ENCODE data around the gene DUS1L.

Gene DUS1L

DNA sequence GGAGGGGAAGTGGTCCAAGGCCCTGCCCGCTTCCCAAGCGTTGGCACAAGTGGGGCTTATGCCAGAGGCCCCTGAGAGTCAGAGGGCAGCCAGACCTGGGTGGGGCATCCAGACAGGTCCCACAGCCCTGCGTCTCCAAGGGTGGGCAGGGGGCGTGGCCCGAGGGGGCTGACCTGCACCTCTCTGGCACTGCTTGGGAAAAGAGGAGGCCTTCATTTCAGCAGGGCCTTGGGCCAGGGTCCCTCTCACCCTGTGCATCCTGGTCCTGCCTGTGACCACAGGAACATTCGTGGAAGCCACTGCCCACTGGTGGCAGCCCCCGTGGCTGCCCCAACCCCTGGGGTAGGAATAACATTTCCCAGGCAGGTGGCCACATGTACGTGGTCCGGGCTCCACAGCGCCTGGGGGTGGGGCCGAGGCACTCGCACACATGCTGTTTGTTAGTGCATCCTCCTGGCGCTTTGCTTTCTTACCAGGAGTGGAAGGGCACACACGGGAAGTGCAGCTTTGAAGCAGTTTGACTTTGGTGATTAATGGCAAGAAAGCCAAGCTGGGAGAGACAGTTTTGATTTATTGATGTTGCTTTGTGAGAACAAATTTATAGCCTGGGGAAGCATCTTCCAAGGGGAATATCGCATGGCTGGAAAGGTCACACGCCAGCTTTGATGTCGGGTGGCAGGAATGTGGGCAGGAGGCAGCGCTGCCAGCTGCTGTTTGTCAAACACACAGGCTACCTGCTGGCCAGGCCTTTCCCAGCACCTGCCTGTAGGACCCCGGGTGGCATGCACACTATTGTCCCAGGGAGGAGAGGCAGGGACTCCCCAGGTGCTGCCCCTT, 47.2 kb downstream of the DUS1L start:
- no peak overlapping the region for H3K4me3 ChIP-seq (ENCODE audit: low read depth, low read length)
- no peak for DNase-seq (ENCODE audit: low read depth)
- no peak for TF ChIP-seq CTCF (IDR thresholded peaks at IDR 0.05; ENCODE audit: insufficient read depth, low read depth, low read length, missing control alignments)

DNA sequence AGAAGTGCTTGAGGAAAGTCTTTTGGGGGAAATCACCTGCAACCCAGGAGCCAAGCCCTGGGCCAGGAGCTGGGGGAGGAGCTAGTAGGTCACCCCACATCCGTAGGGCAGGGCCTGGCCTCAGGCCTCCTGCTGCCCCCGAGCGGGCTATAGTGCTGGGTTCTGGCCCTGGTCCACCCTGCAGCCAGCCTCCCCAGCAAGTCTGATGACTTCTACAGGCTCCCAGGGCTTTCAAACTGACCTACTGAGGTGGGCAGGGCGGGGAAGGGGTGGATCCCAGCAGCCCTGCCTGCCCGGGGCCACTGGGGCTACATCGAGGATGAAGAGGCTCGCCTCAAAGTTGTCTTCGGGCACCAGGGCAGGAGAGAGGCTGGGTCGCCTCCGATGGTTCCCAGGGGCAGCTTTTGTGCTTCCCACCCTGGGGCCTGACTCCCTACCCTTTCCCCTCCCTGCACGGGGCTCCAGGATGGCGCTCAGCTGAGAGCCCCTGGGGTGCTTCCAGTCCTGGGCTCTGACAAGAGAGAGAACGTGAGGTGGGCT, 47.9 kb downstream of the DUS1L start:
- H3K4me3 ChIP-seq (ENCODE audit: low read depth, low read length), result no peak overlapping the region
- no peak for DNase-seq (ENCODE audit: low read depth)
- TF ChIP-seq CTCF (IDR thresholded peaks at IDR 0.05; ENCODE audit: insufficient read depth, low read depth, low read length, missing control alignments), result no peak

DNA sequence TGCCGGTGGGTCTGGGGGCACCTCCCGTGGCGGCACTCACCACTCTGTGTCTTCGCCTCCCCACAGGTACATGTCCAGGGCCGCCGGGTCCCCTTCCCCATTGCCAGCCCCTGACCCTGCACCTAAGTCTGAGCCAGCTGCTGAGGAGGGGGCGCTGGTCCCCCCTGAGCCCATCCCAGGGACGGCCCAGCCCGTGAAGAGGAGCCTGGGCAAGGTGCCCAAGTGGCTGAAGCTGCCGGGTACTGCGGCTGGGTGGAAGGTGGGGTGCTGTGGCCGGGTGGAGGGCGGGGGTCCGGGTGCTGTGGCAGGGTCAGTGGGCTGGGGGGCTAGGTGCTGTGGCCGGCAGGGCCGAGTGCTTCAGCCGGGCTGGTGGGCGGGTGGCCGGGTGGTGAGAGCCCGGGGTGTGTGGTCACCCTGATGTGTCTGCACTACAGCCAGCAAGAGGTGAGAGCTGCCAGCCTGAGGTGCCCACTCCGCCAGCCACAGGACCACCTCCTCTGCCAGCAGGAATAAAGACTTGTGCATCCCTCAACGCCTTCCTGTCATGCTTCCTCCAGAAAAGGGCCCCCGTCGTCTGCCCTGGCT, 48.6 kb downstream of the DUS1L start:
- no peak overlapping the region for H3K4me3 ChIP-seq (ENCODE audit: low read depth, low read length)
- no peak for DNase-seq (ENCODE audit: low read depth)
- TF ChIP-seq CTCF (IDR thresholded peaks at IDR 0.05; ENCODE audit: insufficient read depth, low read depth, low read length, missing control alignments), result no peak

DNA sequence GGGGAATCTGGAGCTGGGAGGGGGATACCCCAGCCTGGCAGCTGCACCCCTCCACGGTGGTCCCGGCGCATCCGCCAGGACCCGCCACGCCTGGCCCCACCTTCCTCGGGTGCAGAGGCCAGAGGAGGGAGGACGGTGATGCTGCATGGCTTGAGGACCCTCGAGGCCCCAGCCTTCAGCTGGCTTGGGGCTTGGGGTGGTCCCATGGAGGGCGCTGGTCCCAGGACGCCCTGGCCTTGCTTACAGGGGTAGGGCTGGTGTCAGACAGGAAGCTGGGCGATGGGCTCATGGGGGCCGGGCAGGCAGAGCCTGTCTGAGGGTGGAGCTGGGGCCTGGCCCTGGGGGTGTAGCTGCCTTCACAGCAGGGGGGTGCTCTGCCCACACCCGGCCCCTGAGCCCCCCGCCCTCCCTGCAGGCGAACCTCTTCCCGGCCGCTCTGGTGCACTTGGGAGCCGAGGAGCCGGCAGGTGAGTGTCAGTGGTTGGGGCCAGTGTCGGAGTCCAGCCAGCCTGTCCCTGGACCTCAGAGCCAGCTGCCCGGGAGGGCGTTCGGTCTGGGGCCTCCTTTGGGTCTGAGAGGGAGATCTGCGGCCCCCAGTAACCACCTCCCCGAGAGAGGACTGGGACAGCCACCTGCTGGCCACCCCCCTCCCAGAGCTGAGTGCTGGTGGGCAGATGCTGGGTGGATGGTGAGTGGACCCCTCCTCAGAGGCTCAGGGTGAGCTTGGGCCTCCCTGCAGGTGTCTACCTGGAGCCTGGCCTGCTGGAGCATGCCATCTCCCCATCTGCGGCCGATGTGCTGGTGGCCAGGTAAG, 49.3 kb downstream of the DUS1L start:
- no peak for TF ChIP-seq CTCF (IDR thresholded peaks at IDR 0.05; ENCODE audit: insufficient read depth, low read depth, low read length, missing control alignments)
- H3K4me3 ChIP-seq (ENCODE audit: low read depth, low read length), result no peak overlapping the region
- DNase-seq (ENCODE audit: low read depth), result no peak

- DNase-seq (ENCODE audit: low read depth), result no peak
- TF ChIP-seq CTCF (IDR thresholded peaks at IDR 0.05; ENCODE audit: insufficient read depth, low read depth, low read length, missing control alignments), result no peak
- H3K4me3 ChIP-seq (ENCODE audit: low read depth, low read length), result no peak overlapping the region
These were observed 50.2 kb downstream of the DUS1L start for GRCh38 chr17:82015311-82015971.

DNA sequence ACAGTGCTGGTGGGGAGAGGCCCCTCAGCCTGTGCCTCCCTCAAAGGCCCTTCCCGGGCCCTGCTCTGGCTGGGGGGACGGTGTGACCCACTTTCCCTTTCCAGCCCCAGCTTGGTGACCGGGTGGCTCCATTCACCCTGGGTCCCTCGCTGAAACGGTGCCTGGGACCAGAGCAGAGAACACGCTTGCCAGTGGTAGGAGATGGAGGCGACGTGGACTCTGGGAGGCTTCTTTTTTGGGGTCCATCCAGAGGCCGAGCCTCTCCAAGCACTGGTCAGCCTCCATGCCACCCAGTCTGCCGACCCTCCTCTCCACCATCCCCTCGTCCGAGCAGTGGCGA, 50.7 kb downstream of the DUS1L start:
- DNase-seq (ENCODE audit: low read depth), result no peak
- TF ChIP-seq CTCF (IDR thresholded peaks at IDR 0.05; ENCODE audit: insufficient read depth, low read depth, low read length, missing control alignments), result no peak
- H3K4me3 ChIP-seq (ENCODE audit: low read depth, low read length), result no peak overlapping the region

Measured in GM12865 (cell line).